Measurements from ENCODE around the gene MACROD2. TPM values are rescaled to one million over a fixed set of nuclear protein-coding genes. Genes with fewer than 3 reads are reported as not detected.

MACROD2 gene
- total and polyA plus RNA-seq, 8 donors, result 0.78 to 31.3 (median 10.9) TPM; not detected in 1

- WGBS, 5 donors, result 78 to 86% (median 84%) methylated on average over 17 of the region's 17 CpGs
- Histone ChIP-seq H3K36me3 (no peaks in the 10 kb centered on the region), H3K27me3 (no peaks in the 10 kb centered on the region), H3K4me1 (no peaks in the 10 kb centered on the region), H3K27ac (no peak overlapping the region), H3K4me3 (no peak overlapping the region), H3K9me3 (no peaks in the 10 kb centered on the region)
- intact Hi-C loops (cut with DNase I; ENCODE audit: low total_unique reads), result no loop called here
- TF ChIP-seq POLR2A (IDR thresholded peaks at IDR 0.05), result no peak
- TF ChIP-seq CTCF (IDR thresholded peaks at IDR 0.05), result no peak
- no peak for TF ChIP-seq EP300 (IDR thresholded peaks at IDR 0.05)
- TF ChIP-seq POLR2AphosphoS5 (IDR thresholded peaks at IDR 0.05), result no peak
- no peak for DNase-seq
Measured at GRCh38 chr20:14826543-14827313, 831.4 kb downstream of the MACROD2 start.

- H3K4me1 ChIP-seq, result no peaks in the 10 kb centered on the region
- no peaks in the 10 kb centered on the region for H3K9me3 ChIP-seq
- WGBS, 5 donors, result 68 to 94% (median 81%) methylated on average over 1 of the region's 1 CpG
- intact Hi-C loops (cut with DNase I; ENCODE audit: low total_unique reads), result no loop called here
- no peak overlapping the region for H3K4me3 ChIP-seq
- H3K27me3 ChIP-seq, result no peaks in the 10 kb centered on the region
- TF ChIP-seq POLR2AphosphoS5 (IDR thresholded peaks at IDR 0.05) (no peak), CTCF (IDR thresholded peaks at IDR 0.05) (no peak), POLR2A (IDR thresholded peaks at IDR 0.05) (no peak), EP300 (IDR thresholded peaks at IDR 0.05) (no peak)
- DNase-seq, result no peak
- H3K27ac ChIP-seq, result no peak overlapping the region
- no peaks in the 10 kb centered on the region for H3K36me3 ChIP-seq
Measured at GRCh38 chr20:14828459-14828858, 833.1 kb downstream of the MACROD2 start.

GRCh38 chr20:14829906-14830305 lies 834.6 kb downstream of the MACROD2 start:
- TF ChIP-seq EP300 (IDR thresholded peaks at IDR 0.05) (no peak), CTCF (IDR thresholded peaks at IDR 0.05) (no peak), POLR2AphosphoS5 (IDR thresholded peaks at IDR 0.05) (no peak), POLR2A (IDR thresholded peaks at IDR 0.05) (no peak)
- Histone ChIP-seq H3K36me3 (no peaks in the 10 kb centered on the region), H3K4me1 (no peaks in the 10 kb centered on the region), H3K27me3 (no peaks in the 10 kb centered on the region), H3K27ac (no peak overlapping the region), H3K4me3 (no peak overlapping the region), H3K9me3 (no peaks in the 10 kb centered on the region)
- DNase-seq, result no peak
- WGBS, 5 donors, result 83 to 97% (median 86%) methylated on average over 1 of the region's 1 CpG
- intact Hi-C loops (cut with DNase I; ENCODE audit: low total_unique reads), result no loop called here

- Histone ChIP-seq H3K27me3 (no peaks in the 10 kb centered on the region), H3K9me3 (no peaks in the 10 kb centered on the region), H3K27ac (no peak overlapping the region), H3K4me1 (no peaks in the 10 kb centered on the region), H3K4me3 (no peak overlapping the region), H3K36me3 (no peaks in the 10 kb centered on the region)
- no peak for TF ChIP-seq POLR2AphosphoS5 (IDR thresholded peaks at IDR 0.05)
- no peak for TF ChIP-seq CTCF (IDR thresholded peaks at IDR 0.05)
- TF ChIP-seq EP300 (IDR thresholded peaks at IDR 0.05), result no peak
- no peak for TF ChIP-seq POLR2A (IDR thresholded peaks at IDR 0.05)
- WGBS, 5 donors, result 77 to 86% (median 84%) methylated on average over 2 of the region's 2 CpGs
- DNase-seq, result no peak
- intact Hi-C loops (cut with DNase I; ENCODE audit: low total_unique reads), result no loop called here
Measured at GRCh38 chr20:14830466-14830865, 835.1 kb downstream of the MACROD2 start.
